NCI-H2029 (cell line): ENCODE data around the gene DPYSL5.
"Not testable (repeated sequence)": the region's sequence is repeated elsewhere in the genome, so short reads cannot be mapped to it uniquely, and the experiment has no call there.

Experiments
- DNase-seq: peaks from one replicate; lab custom pipeline; 2025; lab: John Stamatoyannopoulos, UW

The DPYSL5 gene

DNA sequence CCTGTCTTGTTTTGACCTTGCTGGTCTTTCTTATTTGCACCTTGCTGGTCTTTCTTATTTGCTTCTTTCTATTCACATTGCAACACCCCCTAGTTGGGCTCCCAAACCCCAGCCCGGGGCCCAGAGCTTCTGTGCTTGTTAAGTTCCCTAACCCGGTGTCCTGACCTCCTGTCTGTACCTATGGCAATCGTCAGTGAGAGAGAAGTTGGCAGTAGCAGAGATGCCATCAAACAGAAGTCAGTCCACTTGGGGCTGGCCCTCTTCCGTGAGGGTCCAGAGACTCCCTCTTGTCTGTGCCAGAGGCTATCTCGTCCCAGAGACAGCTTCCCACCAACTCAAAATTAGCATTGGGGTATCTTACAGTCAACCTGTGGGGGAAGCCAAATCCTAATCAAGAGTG lies 55.7 kb downstream of the DPYSL5 start:
- no peak for DNase-seq

- no peak for DNase-seq
Observed at GRCh38 chr2:26904839-26905238, 56.9 kb downstream of the DPYSL5 start.

GRCh38 chr2:26905341-26906198 lies 57.6 kb downstream of the DPYSL5 start:
- peak; percentile 9 for DNase-seq

- DNase-seq, result no peak
Observed at GRCh38 chr2:26907416-26907815, 59.5 kb downstream of the DPYSL5 start.

DNA sequence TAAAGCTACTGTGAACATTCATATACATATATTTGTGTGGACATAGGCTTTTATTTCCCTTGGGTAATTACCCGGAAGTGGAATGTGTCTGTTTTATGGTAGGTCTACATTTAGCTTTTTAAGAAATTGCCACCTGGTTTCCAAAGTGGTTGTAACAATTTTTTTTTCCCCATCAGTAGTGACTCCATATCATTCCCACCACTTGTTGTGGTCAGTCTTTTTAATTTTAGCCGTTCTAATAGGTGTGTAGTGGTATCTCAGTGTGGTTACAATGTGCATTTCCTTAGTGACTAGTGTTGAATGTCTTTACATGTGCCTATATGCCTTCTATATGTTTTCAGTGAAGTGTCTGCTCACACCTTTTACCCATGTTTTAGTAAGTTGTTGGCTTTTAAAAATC lies 62.2 kb downstream of the DPYSL5 start:
- DNase-seq, result no peak

DNA sequence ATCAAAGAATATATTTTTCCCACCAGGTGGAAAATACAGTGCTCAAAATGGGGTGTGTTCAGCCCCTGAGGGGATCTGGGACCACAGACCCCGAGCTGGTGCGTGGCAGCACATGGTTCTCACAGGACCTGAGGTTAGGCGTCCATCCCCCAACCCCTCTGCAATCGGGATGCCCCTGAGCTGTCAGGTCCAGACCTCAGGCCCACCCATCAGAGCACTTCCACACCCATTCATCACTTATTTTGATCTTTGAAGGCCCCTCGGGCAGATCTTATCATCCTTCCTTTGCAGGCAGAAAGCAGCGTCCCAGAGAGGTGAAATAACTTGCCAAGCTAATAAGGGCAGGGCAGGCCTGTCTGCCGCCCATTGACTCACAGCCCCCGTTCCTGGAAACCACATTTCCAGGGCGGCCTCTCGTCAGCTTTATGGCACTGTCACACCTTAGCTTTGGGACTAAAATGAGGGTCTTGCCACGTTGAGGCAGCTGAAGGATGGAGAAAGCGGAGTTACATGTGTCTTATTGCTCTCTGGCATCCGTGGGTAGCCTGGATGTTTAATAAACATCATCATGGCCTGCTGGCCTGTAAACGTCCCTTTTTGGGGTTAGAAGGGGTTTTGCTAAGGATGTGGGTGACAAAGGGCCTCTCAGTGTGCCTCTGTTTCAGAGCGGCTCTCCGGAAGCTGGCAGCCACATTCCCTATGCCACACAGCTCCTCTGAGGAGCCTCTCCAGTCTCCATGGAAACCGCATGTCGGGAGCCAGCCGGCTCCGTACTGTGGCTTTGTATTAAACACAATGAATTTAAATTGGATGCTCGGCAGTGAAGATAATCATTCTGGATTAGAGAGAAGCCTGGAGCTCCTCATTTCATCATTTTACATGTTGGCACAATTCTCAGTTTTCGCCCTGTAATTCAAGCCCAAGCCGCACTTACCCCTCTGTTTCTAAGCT lies 64.3 kb downstream of the DPYSL5 start:
- no peak for DNase-seq

DNA sequence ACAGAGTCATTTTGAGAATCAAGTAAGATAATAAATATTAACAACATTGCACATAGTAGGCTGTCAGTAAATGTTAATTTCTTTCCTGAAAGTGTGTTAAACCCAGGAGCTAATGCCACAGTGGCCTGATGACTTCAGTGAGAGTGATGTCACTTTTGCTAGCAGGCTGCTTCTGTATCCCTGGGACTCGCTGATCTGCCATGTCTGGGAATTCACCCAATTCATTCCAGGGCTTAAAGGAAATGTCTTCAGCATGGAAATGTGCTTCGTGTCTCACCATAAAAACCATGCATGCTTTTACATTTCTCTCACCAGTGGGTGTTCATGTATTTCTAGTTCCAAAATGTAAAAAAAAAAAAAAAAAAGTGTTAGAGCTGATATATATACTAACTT lies 65.7 kb downstream of the DPYSL5 start:
- DNase-seq, result no peak

GRCh38 chr2:26913999-26914658 lies 66.2 kb downstream of the DPYSL5 start:
- DNase-seq, result no peak

DNA sequence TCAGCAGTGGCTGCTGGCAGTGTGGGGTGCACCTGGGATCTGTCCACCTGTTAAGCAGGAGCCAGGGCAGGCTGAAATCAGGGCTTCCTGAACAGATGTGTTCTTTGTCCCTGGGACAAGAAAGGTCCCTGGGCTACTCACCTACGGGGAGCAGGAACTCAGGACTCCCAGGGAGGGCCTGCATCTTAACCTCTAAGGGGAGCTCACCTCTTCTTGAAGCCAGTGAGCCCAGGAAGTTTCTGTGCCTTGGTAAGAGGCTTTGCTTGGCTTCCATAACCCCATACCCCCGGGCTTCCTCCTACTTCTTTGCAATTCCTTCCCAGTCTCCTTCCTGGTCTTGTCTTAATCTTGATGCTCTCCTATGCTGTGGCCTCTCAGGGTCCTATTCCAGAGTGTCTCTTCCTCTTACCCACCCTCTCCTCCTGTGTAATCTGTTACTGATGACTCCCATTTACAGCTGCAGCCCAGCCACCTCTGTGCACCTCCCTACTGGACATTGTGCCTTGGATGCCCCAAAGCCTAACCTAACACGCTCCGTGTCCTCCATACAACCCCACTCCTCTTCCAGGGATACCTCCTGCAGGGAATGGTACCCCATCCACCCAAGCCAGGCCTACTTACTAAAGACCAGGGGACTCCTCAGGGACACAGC lies 66.9 kb downstream of the DPYSL5 start:
- DNase-seq, result no peak

- DNase-seq, result no peak
Observed at GRCh38 chr2:26915316-26915715, 67.4 kb downstream of the DPYSL5 start.

DNA sequence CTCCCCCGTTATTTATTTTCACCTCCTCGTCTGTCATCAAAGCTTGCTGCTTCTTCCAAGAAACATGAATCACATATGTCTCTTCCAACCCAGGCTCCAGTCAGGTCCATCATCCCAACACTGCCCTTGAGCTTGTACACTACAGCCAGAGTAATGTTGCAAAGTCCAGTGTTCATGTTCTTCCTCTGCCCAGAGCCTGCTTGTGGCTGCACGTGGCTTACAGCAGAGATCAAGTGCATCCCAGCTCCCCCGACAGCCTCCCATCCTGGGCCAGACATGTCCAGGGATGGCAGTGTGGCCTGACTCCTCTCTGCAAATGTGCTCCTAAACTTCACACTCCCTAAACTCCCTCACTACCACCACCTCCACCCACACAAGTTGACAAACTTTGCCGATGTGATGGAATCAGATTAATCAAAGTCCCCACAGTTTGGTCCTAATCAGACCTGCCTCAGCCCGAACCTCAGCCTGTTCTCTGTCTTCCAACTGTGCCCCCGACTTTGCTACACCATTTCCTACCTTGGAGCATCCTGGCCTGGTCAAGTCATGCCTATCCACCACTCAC lies 68.3 kb downstream of the DPYSL5 start:
- DNase-seq, result no peak

DNA sequence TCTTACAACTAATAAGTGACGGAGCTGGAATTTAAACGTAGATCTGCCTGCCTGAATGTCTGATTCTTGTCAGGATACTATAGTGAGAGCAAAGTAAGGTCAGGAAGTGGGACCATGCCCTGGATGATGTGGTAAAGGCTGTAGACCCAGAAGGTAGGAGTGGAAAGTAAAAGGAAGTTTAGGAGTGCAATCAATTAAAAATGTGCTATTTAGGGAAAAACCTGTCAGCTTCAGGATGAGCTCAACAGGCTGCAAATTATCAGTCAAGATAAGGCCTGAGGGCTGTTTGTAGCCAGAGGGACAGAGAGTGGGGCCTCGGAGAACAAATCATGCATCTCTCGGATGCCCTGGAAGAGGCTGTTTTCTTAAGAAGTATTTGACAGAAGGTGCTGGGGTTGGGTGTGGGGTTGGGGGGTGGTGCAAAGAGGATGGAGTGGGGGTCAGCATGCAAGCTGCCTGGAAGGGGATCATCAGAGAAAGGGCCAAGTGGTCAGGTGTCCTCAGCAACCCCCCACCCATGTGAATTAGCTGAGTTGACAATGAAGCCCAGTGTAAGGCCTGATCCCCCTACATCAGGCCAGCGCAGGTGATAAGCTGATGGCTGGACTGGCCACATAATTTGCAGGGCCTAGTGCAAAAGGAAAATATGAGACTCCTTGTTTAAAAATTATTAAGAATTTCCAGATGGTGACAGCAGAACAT lies 69.4 kb downstream of the DPYSL5 start:
- DNase-seq, result no peak

GRCh38 chr2:26921323-26921722 lies 73.4 kb downstream of the DPYSL5 start:
- no peak for DNase-seq

DNA sequence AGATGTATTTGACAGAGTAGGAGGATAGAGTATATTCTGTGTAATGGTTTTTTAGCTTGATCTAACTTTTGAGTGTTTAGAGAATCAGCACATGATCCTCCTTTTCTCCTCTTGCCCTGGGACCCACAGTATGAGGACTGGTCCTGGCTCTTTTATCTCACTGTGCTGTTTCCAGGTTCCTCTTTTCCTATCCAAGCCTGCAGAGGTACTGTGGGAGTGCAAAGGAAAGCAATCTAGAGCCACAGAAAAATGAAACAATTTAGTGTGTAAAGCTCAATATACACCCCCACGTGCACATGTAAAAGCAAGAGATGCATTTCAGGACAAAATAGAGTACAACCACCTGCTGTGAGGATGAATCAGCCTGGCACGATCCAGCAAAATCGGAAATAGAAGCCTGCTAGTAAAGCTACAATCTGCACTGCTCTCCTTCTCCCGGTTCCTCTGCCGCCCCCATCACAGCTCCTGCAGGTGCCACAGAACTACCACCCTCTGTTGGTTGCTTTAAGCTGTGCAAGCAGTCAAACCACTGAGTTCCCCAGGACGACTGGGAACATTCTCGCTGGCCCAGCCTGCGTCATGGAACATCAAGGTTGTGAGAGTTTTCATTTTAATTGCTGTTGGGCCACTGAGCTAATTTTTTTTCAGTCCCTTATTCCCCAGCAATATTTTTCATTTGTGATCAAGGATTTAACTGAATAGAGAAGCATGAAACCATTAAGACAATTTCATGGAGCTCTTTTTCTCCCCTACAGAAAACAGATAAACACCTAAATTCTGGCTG lies 74.7 kb downstream of the DPYSL5 start:
- DNase-seq, result peak; percentile 9

DNA sequence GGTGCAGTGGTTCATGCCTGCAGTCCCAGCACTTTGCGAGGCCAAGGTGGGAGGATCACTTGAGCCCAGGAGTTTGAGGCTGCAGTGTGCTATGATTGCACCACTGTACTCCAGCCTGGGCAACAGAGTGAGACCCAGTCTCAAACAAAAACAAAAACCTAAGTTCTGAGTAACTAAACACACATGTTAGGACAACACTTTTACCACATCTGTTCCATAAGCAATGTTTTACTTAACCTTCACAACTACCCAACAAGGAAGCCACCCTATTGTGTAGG lies 75.2 kb downstream of the DPYSL5 start:
- DNase-seq, result not testable (repeated sequence)

DNA sequence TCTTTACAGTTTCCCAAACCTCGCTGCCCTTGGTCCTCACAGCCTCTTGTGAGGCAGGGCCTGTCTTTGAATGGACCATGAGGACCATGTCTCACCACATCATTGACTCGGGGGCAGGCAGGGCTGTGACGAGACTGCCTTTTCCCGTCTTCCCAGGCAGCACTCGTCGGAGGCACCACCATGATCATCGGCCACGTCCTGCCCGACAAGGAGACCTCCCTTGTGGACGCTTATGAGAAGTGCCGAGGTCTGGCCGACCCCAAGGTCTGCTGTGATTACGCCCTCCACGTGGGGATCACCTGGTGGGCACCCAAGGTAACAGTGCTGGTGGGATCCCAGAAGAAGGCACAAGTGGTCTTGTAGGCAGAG lies 76.8 kb downstream of the DPYSL5 start:
- DNase-seq, result no peak

DNA sequence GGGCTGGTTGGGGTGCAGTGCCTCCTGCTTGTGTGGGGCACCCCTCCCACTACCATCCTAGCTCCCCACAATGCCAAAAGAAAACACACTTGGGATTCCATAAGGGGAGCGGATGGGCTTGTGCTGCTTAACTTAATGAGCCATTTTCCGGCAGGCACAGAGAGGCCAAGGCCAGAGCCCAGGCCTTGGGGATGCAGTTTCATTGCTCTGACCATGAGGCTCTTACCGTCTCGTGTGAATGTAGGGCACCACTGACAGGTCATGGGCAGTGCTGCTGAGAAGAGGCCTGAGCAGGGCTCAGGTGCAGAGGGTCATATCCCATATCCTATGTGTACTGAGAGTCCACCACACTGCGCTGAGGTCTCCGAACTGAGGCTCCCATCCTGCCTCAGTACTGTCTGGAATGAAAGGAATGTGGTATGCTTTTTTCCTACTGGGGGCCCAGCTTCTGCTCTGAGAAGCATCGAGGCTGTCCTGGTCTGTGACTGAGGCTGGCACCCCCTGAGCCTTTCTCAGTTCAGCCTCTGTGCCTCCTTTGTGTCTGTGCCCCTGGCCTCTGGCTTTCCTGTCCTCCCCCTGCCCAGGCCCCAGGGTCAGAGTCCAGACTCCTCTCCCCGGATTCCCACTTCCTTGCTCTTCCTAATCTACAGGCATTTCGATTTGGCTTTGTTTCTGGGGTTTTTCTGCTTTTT lies 77.3 kb downstream of the DPYSL5 start:
- DNase-seq, result no peak

GRCh38 chr2:26927221-26927620 lies 79.3 kb downstream of the DPYSL5 start:
- no peak for DNase-seq

- DNase-seq, result no peak
Observed at GRCh38 chr2:26932974-26933373, 85.0 kb downstream of the DPYSL5 start.
